Endothelial cell (in vitro differentiated cells): ENCODE data around the gene GAMT. TPM values are rescaled to one million over a fixed set of nuclear protein-coding genes. Genes with fewer than 3 reads are reported as not detected.

ENCODE experiments used
- DNase-seq: peaks from one replicate; pipeline ENCODE4 v3.0.0; 2021; ENCODE audit warnings: low spot score
- H3K27ac Mint-ChIP-seq: one replicate; pipeline ENCODE4 v1.8.0; 2021; ENCODE audit warnings: mixed read lengths, inconsistent platforms; ENCODE audit not compliant: unreplicated experiment
- H3K27me3 Mint-ChIP-seq: one replicate; pipeline ENCODE4 v1.8.0; 2021; ENCODE audit warnings: mild to moderate bottlenecking, moderate library complexity, mixed read lengths, inconsistent platforms; ENCODE audit not compliant: unreplicated experiment
- H3K36me3 Mint-ChIP-seq: one replicate; pipeline ENCODE4 v1.8.0; 2021; ENCODE audit warnings: mild to moderate bottlenecking, low read depth, mixed read lengths, inconsistent platforms; ENCODE audit not compliant: unreplicated experiment
- H3K4me1 Mint-ChIP-seq: one replicate; pipeline ENCODE4 v1.8.0; 2021; ENCODE audit warnings: mild to moderate bottlenecking, mixed read lengths, inconsistent platforms; ENCODE audit not compliant: unreplicated experiment
- H3K4me3 Mint-ChIP-seq: one replicate; pipeline ENCODE4 v1.8.0; 2021; ENCODE audit warnings: mild to moderate bottlenecking, mixed read lengths, inconsistent platforms; ENCODE audit not compliant: unreplicated experiment
- H3K9me3 Mint-ChIP-seq: one replicate; pipeline ENCODE4 v1.8.0; 2021; ENCODE audit warnings: mixed read lengths, inconsistent platforms; ENCODE audit not compliant: unreplicated experiment
- CTCF ChIP-seq: fragments of 200-600 bp; sonication (generic); IDR thresholded peaks from one replicate; pipeline ENCODE4 v1.5.0; 2021; ENCODE audit warnings: antibody characterized with exemption; ENCODE audit not compliant: unreplicated experiment
- total RNA-seq: library from RNA; stranded (reverse); fragmentation: NEBNext Ultra II Directional; extraction: Animal tissue kit (Norgen Biotek cat#: 25700); gene quantifications from one replicate; pipeline ENCODE4 v1.2.1, GENCODE V29; 2021; ENCODE audit not compliant: unreplicated experiment

The GAMT gene
- total RNA-seq, 1 donor from 2014 or later = 18.1 TPM

GRCh38 chr19:1350867-1351266 lies 50.5 kb downstream of the GAMT start:
- Mint-ChIP-seq H3K27ac (no peak overlapping the region), H3K36me3 (peaks cover 3% of the 10 kb centered on the region), H3K4me3 (no peak overlapping the region), H3K4me1 (peaks cover 4% of the 10 kb centered on the region), H3K27me3 (peaks cover 4% of the 10 kb centered on the region), H3K9me3 (no peaks in the 10 kb centered on the region)
- DNase-seq = no peak
- no peak for TF ChIP-seq CTCF

- no peak for DNase-seq
- Mint-ChIP-seq H3K27me3 (peaks cover 4% of the 10 kb centered on the region), H3K4me3 (no peak overlapping the region), H3K36me3 (peaks cover 4% of the 10 kb centered on the region), H3K27ac (no peak overlapping the region), H3K4me1 (peaks cover 3% of the 10 kb centered on the region), H3K9me3 (no peaks in the 10 kb centered on the region)
- TF ChIP-seq CTCF = no peak
Observed at GRCh38 chr19:1349211-1349610, 52.1 kb downstream of the GAMT start.

Other genes starting within 250 kb of the GAMT start
- 46.4 TPM for gene SBNO2, start 227.3 kb downstream of the GAMT start, total RNA-seq
- gene STK11, start 195.8 kb downstream of the GAMT start, total RNA-seq = 63.9 TPM
- 10.4 TPM for gene CBARP, start 163.5 kb downstream of the GAMT start, total RNA-seq
- gene ATP5F1D, start 159.8 kb downstream of the GAMT start, total RNA-seq = 175 TPM
- gene MIDN, start 153.0 kb downstream of the GAMT start, total RNA-seq = 204 TPM
- 315 TPM for gene CIRBP, start 132.2 kb downstream of the GAMT start, total RNA-seq
- gene FAM174C, start 126.0 kb downstream of the GAMT start, total RNA-seq = 22.7 TPM
- 14.6 TPM for gene EFNA2, start 115.7 kb downstream of the GAMT start, total RNA-seq
- 84.0 TPM for gene NDUFS7, start 17.6 kb downstream of the GAMT start, total RNA-seq
- 145 TPM for gene DAZAP1, start 6.0 kb upstream of the GAMT start, total RNA-seq
- gene RPS15, start 36.9 kb upstream of the GAMT start, total RNA-seq = 1,175 TPM
- gene APC2, start 48.6 kb upstream of the GAMT start, total RNA-seq = 1.9 TPM
- gene C19orf25, start 77.7 kb upstream of the GAMT start, total RNA-seq = 29.7 TPM
- 8.4 TPM for gene PCSK4, start 88.8 kb upstream of the GAMT start, total RNA-seq
- gene REEP6, start 89.6 kb upstream of the GAMT start, total RNA-seq = 2.3 TPM
- gene ADAMTSL5, start 111.5 kb upstream of the GAMT start, total RNA-seq = 0.18 TPM
- 1.1 TPM for gene PLK5, start 122.5 kb upstream of the GAMT start, total RNA-seq
- gene MEX3D, start 166.8 kb upstream of the GAMT start, total RNA-seq = 73.4 TPM
- gene MBD3, start 191.3 kb upstream of the GAMT start, total RNA-seq = 81.4 TPM
- gene UQCR11, start 203.9 kb upstream of the GAMT start, total RNA-seq = 182 TPM